ENCODE results near the gene SMYD3. TPM values are rescaled to one million over a fixed set of nuclear protein-coding genes. Genes with fewer than 3 reads are reported as not detected.

Gene SMYD3
- total and polyA plus RNA-seq, 2 donors (not counting 1 experiment from before 2014, with no cell fraction given) = 69.4 to 83.1 TPM

GRCh38 chr1:245872475-245872874 lies 634.6 kb downstream of the SMYD3 start:
- H3K36me3 ChIP-seq (ENCODE audit: control insufficient read depth, insufficient read depth, low read length) = no peaks in the 10 kb centered on the region

GRCh38 chr1:245871915-245872314 lies 635.2 kb downstream of the SMYD3 start:
- Histone ChIP-seq H3K9me3 (ENCODE audit: control insufficient read depth, insufficient read depth, low read depth, low read length) (no peaks in the 10 kb centered on the region), H3K36me3 (ENCODE audit: control insufficient read depth, insufficient read depth, low read length) (no peaks in the 10 kb centered on the region), H3K4me1 (ENCODE audit: control insufficient read depth, extremely low read depth, insufficient read depth, low read length) (peaks cover 27% of the 10 kb centered on the region), H3K27me3 (ENCODE audit: control insufficient read depth, insufficient read depth, low read length) (no peaks in the 10 kb centered on the region), H3K27ac (ENCODE audit: insufficient read depth, low read length) (peak overlapping the region; percentile 66), H3K9ac (ENCODE audit: insufficient read depth, low read length) (no peak overlapping the region), H4K20me1 (ENCODE audit: control insufficient read depth, extremely low read depth, insufficient read depth, low read length) (no peaks in the 10 kb centered on the region), H2AFZ (ENCODE audit: low read length) (peak overlapping the region; percentile 17), H3K79me2 (ENCODE audit: control insufficient read depth, insufficient read depth, low read length) (no peaks in the 10 kb centered on the region), H3K4me3 (replicated peaks in 1 of 4; ENCODE audit: control extremely low read depth in 1 of 4, insufficient read depth in 1 of 4, low read depth in 3 of 4, low read length in 4 of 4) (no peak overlapping the region), H3K4me2 (ENCODE audit: extremely low read depth, insufficient read depth, low read length) (no peak overlapping the region)
- DNase-seq (ENCODE audit: low read depth in 2 of 2) = peak in 1 of 2 donors; percentile 100
- TF ChIP-seq EZH2 (IDR thresholded peaks at IDR 0.05; ENCODE audit: low read length, missing control alignments) = no peak
- no peak for TF ChIP-seq CTCF (conservative IDR thresholded peaks at IDR 0.05 in 1 of 2, IDR thresholded peaks at IDR 0.05 in 1 of 2; ENCODE audit: low read depth in 1 of 2, low read length in 2 of 2)

More at GRCh38 chr1:245872475-245872874, 634.6 kb downstream of the SMYD3 start:
- no peaks in the 10 kb centered on the region for H3K9me3 ChIP-seq (ENCODE audit: control insufficient read depth, insufficient read depth, low read depth, low read length)
- no peak for DNase-seq (ENCODE audit: low read depth in 2 of 2)
- no peaks in the 10 kb centered on the region for H4K20me1 ChIP-seq (ENCODE audit: control insufficient read depth, extremely low read depth, insufficient read depth, low read length)
- H3K27me3 ChIP-seq (ENCODE audit: control insufficient read depth, insufficient read depth, low read length) = no peaks in the 10 kb centered on the region
- H3K9ac ChIP-seq (ENCODE audit: insufficient read depth, low read length) = no peak overlapping the region
- H3K27ac ChIP-seq (ENCODE audit: insufficient read depth, low read length) = peak overlapping the region; percentile 66
- TF ChIP-seq EZH2 (IDR thresholded peaks at IDR 0.05; ENCODE audit: low read length, missing control alignments) (no peak), CTCF (conservative IDR thresholded peaks at IDR 0.05 in 1 of 2, IDR thresholded peaks at IDR 0.05 in 1 of 2; ENCODE audit: low read depth in 1 of 2, low read length in 2 of 2) (no peak)
- peaks cover 27% of the 10 kb centered on the region for H3K4me1 ChIP-seq (ENCODE audit: control insufficient read depth, extremely low read depth, insufficient read depth, low read length)
- H3K4me2 ChIP-seq (ENCODE audit: extremely low read depth, insufficient read depth, low read length) = no peak overlapping the region
- H3K79me2 ChIP-seq (ENCODE audit: control insufficient read depth, insufficient read depth, low read length) = no peaks in the 10 kb centered on the region
- H3K4me3 ChIP-seq (replicated peaks in 1 of 4; ENCODE audit: control extremely low read depth in 1 of 4, insufficient read depth in 1 of 4, low read depth in 3 of 4, low read length in 4 of 4) = no peak overlapping the region
- no peak overlapping the region for H2AFZ ChIP-seq (ENCODE audit: low read length)

- Histone ChIP-seq H3K9me3 (ENCODE audit: control insufficient read depth, insufficient read depth, low read depth, low read length) (no peaks in the 10 kb centered on the region), H3K4me3 (replicated peaks in 1 of 4; ENCODE audit: control extremely low read depth in 1 of 4, insufficient read depth in 1 of 4, low read depth in 3 of 4, low read length in 4 of 4) (no peak overlapping the region), H3K36me3 (ENCODE audit: control insufficient read depth, insufficient read depth, low read length) (no peaks in the 10 kb centered on the region), H3K4me2 (ENCODE audit: extremely low read depth, insufficient read depth, low read length) (no peak overlapping the region), H3K27ac (ENCODE audit: insufficient read depth, low read length) (peak overlapping the region; percentile 66), H4K20me1 (ENCODE audit: control insufficient read depth, extremely low read depth, insufficient read depth, low read length) (no peaks in the 10 kb centered on the region), H3K9ac (ENCODE audit: insufficient read depth, low read length) (no peak overlapping the region), H3K27me3 (ENCODE audit: control insufficient read depth, insufficient read depth, low read length) (no peaks in the 10 kb centered on the region), H3K79me2 (ENCODE audit: control insufficient read depth, insufficient read depth, low read length) (no peaks in the 10 kb centered on the region), H2AFZ (ENCODE audit: low read length) (no peak overlapping the region), H3K4me1 (ENCODE audit: control insufficient read depth, extremely low read depth, insufficient read depth, low read length) (peaks cover 27% of the 10 kb centered on the region)
- DNase-seq (ENCODE audit: low read depth in 2 of 2) = no peak
- TF ChIP-seq CTCF (conservative IDR thresholded peaks at IDR 0.05 in 1 of 2, IDR thresholded peaks at IDR 0.05 in 1 of 2; ENCODE audit: low read depth in 1 of 2, low read length in 2 of 2) (no peak), EZH2 (IDR thresholded peaks at IDR 0.05; ENCODE audit: low read length, missing control alignments) (no peak)
Observed at GRCh38 chr1:245871191-245871590, 635.9 kb downstream of the SMYD3 start.
